ENCODE measurements around the gene BLID. TPM values are rescaled to one million over a fixed set of nuclear protein-coding genes. Genes with fewer than 3 reads are reported as not detected.

Gene BLID
- total RNA-seq, 2 donors from 2014 or later: 3.3 TPM; not detected in 1

- Histone ChIP-seq H3K36me3 (no peaks in the 10 kb centered on the region), H3K4me3 (no peak overlapping the region), H3K4me1 (replicated peaks) (peaks cover 5% of the 10 kb centered on the region), H3K27ac (peak overlapping the region in 1 of 2 donors; percentile 78), H3K9me3 (no peaks in the 10 kb centered on the region), H3K27me3 (replicated peaks; ENCODE audit: insufficient read depth) (no peaks in the 10 kb centered on the region)
- DNase-seq (ENCODE audit: low spot score): no peak
- no peak for TF ChIP-seq POLR2AphosphoS5 (IDR thresholded peaks at IDR 0.05)
- TF ChIP-seq POLR2A (IDR thresholded peaks at IDR 0.05): no peak
- TF ChIP-seq, protein P1, sequence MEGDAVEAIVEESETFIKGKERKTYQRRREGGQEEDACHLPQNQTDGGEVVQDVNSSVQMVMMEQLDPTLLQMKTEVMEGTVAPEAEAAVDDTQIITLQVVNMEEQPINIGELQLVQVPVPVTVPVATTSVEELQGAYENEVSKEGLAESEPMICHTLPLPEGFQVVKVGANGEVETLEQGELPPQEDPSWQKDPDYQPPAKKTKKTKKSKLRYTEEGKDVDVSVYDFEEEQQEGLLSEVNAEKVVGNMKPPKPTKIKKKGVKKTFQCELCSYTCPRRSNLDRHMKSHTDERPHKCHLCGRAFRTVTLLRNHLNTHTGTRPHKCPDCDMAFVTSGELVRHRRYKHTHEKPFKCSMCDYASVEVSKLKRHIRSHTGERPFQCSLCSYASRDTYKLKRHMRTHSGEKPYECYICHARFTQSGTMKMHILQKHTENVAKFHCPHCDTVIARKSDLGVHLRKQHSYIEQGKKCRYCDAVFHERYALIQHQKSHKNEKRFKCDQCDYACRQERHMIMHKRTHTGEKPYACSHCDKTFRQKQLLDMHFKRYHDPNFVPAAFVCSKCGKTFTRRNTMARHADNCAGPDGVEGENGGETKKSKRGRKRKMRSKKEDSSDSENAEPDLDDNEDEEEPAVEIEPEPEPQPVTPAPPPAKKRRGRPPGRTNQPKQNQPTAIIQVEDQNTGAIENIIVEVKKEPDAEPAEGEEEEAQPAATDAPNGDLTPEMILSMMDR (IDR thresholded peaks at IDR 0.05): no peak
- intact Hi-C loops (cut with DNase I): loop anchor here (5.0 kb wide), 2 partner anchors 42 to 63 kb away; no protein-coding TSS in a partner anchor
- WGBS: 72% methylated on average over 2 of the region's 2 CpGs
These were observed 43.8 kb upstream of the BLID start for GRCh38 chr11:122159861-122160260.

- peaks cover 5% of the 10 kb centered on the region for H3K4me1 ChIP-seq (replicated peaks)
- DNase-seq (ENCODE audit: low spot score): no peak
- H3K27me3 ChIP-seq (replicated peaks; ENCODE audit: insufficient read depth): no peaks in the 10 kb centered on the region
- TF ChIP-seq, protein P1 (IDR thresholded peaks at IDR 0.05): no peak
- TF ChIP-seq POLR2A (IDR thresholded peaks at IDR 0.05) (no peak), POLR2AphosphoS5 (IDR thresholded peaks at IDR 0.05) (no peak)
- intact Hi-C loops (cut with DNase I): loop anchor here (5.0 kb wide), 2 partner anchors 43 to 62 kb away; no protein-coding TSS in a partner anchor
- no peaks in the 10 kb centered on the region for H3K9me3 ChIP-seq
- H3K4me3 ChIP-seq: no peak overlapping the region
- peak overlapping the region; percentile 78 for H3K27ac ChIP-seq
- 18% methylated on average over 12 of the region's 12 CpGs for WGBS
- no peaks in the 10 kb centered on the region for H3K36me3 ChIP-seq
These were observed 43.2 kb upstream of the BLID start for GRCh38 chr11:122159173-122159721.

GRCh38 chr11:122158171-122158570 lies 42.2 kb upstream of the BLID start:
- 41% methylated on average over 4 of the region's 4 CpGs for WGBS
- H3K27ac ChIP-seq: peak overlapping the region; percentile 78
- H3K4me1 ChIP-seq (replicated peaks): peaks cover 5% of the 10 kb centered on the region
- TF ChIP-seq POLR2A (IDR thresholded peaks at IDR 0.05): no peak
- no peak for TF ChIP-seq POLR2AphosphoS5 (IDR thresholded peaks at IDR 0.05)
- TF ChIP-seq, protein P1 (IDR thresholded peaks at IDR 0.05): no peak
- no peak for DNase-seq (ENCODE audit: low spot score)
- intact Hi-C loops (cut with DNase I): loop anchor here (5.0 kb wide), 2 partner anchors 44 to 61 kb away; no protein-coding TSS in a partner anchor
- H3K36me3 ChIP-seq: no peaks in the 10 kb centered on the region
- H3K27me3 ChIP-seq (replicated peaks; ENCODE audit: insufficient read depth): no peaks in the 10 kb centered on the region
- no peak overlapping the region for H3K4me3 ChIP-seq
- no peaks in the 10 kb centered on the region for H3K9me3 ChIP-seq

DNA sequence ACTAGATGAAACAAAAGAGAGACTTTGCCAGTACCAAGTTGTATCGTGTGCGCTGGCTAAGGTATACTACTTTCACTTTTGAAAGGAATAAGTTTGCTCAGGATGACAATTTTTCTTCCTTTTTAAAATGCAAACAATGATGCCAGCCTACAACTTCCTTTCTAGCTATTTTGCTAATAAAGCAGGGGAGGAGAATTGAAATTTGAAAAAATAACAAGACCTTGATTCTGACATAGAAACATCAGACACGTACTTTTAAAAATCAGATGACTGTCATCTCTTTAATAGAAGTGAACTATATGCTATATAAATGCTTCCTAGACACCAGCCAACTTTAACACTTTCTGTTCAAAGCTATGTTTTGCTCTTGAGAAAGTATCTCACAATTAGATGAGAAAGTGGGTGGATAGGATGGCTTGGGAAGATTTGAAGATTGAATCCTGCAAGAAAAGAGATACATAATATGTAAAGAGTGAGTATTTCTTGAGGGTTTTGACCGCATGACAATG lies 41.7 kb upstream of the BLID start:
- H3K36me3 ChIP-seq: no peaks in the 10 kb centered on the region
- peak overlapping the region; percentile 78 for H3K27ac ChIP-seq
- WGBS: 11% methylated on average over 4 of the region's 4 CpGs
- peaks cover 5% of the 10 kb centered on the region for H3K4me1 ChIP-seq (replicated peaks)
- H3K9me3 ChIP-seq: no peaks in the 10 kb centered on the region
- no peak for DNase-seq (ENCODE audit: low spot score)
- H3K27me3 ChIP-seq (replicated peaks; ENCODE audit: insufficient read depth): no peaks in the 10 kb centered on the region
- intact Hi-C loops (cut with DNase I): loop anchor here (5.0 kb wide), 2 partner anchors 45 to 60 kb away; no protein-coding TSS in a partner anchor
- no peak for TF ChIP-seq POLR2A (IDR thresholded peaks at IDR 0.05)
- no peak for TF ChIP-seq POLR2AphosphoS5 (IDR thresholded peaks at IDR 0.05)
- TF ChIP-seq, protein P1 (IDR thresholded peaks at IDR 0.05): no peak
- H3K4me3 ChIP-seq: peak overlapping the region; percentile 24 to 27

Measured in prostate gland (tissue), 2 donors.